NCI-H460 (cell line): Measurements from ENCODE around the gene GUSB. TPM values are rescaled to one million over a fixed set of nuclear protein-coding genes. Genes with fewer than 3 reads are reported as not detected.
"Not testable (repeated sequence)": the region's sequence is repeated elsewhere in the genome, so short reads cannot be mapped to it uniquely, and the experiment has no call there.

Experiments used
- DNase-seq: peaks from one replicate; pipeline ENCODE4 v3.0.0-alpha.2; 2016; ENCODE audit warnings: low read depth; ENCODE audit errors: extremely low read depth
- total RNA-seq: library from RNA; depleted of rRNA; stranded (reverse); fragments of >200 nt; shearing (Covaris generic); gene quantifications from 2 replicates; pipeline ENCODE4 v1.2.3, GENCODE V29; 2014

Gene GUSB
- total RNA-seq, 1 experiment from 2014 or later, result 33.6 TPM

GRCh38 chr7:65976659-65977196 is 5.3 kb downstream of the GUSB start:
- no peak for DNase-seq

GRCh38 chr7:65975814-65976445 is 6.1 kb downstream of the GUSB start:
- DNase-seq, result no peak

GRCh38 chr7:65974876-65975275 is 7.1 kb downstream of the GUSB start:
- no peak for DNase-seq

GRCh38 chr7:65974191-65974801 is 7.7 kb downstream of the GUSB start:
- no peak for DNase-seq

GRCh38 chr7:65972976-65973375 is 9.0 kb downstream of the GUSB start:
- DNase-seq, result no peak

GRCh38 chr7:65971021-65971420 is 11.0 kb downstream of the GUSB start:
- DNase-seq, result no peak

- no peak for DNase-seq
These were observed 13.5 kb downstream of the GUSB start for GRCh38 chr7:65968256-65969185.

GRCh38 chr7:65967361-65968155 is 14.5 kb downstream of the GUSB start:
- no peak for DNase-seq

- DNase-seq, result no peak
These were observed 15.9 kb downstream of the GUSB start for GRCh38 chr7:65966146-65966545.

GRCh38 chr7:65964671-65965070 is 17.3 kb downstream of the GUSB start:
- not testable (repeated sequence) for DNase-seq

GRCh38 chr7:65962033-65962432 is 20.0 kb downstream of the GUSB start:
- no peak for DNase-seq

GRCh38 chr7:65960351-65961074 is 21.5 kb downstream of the GUSB start:
- DNase-seq, result no peak

GRCh38 chr7:65955718-65956117 is 26.3 kb downstream of the GUSB start:
- DNase-seq, result no peak

GRCh38 chr7:65953890-65954450 is 28.0 kb downstream of the GUSB start:
- no peak for DNase-seq

- DNase-seq, result no peak
These were observed 28.9 kb downstream of the GUSB start for GRCh38 chr7:65953001-65953720.

- DNase-seq, result no peak
These were observed 30.0 kb downstream of the GUSB start for GRCh38 chr7:65951837-65952578.

- DNase-seq, result peak; percentile 62
These were observed 35.1 kb downstream of the GUSB start for GRCh38 chr7:65946904-65947303.

- DNase-seq, result not testable (repeated sequence)
These were observed 36.2 kb downstream of the GUSB start for GRCh38 chr7:65945787-65946186.
